ENCODE measurements around the gene TNN. TPM values are rescaled to one million over a fixed set of nuclear protein-coding genes. Genes with fewer than 3 reads are reported as not detected.

TNN gene
- polyA plus RNA-seq, 1 donor (not counting 4 experiments of a cell fraction or from before 2014, with no cell fraction given): not detected

GRCh38 chr1:175034775-175035174 is 32.9 kb upstream of the TNN start:
- Histone ChIP-seq H3K4me3 (ENCODE audit: control insufficient read depth in 2 of 3, extremely low read depth in 1 of 3, insufficient read depth in 2 of 3, low read depth in 1 of 3, low read length in 3 of 3) (no peak overlapping the region), H3K27me3 (ENCODE audit: control insufficient read depth, extremely low read depth, insufficient read depth, low read length) (peaks cover 10% of the 10 kb centered on the region), H2AFZ (ENCODE audit: control insufficient read depth, low read length) (no peak overlapping the region), H3K4me1 (ENCODE audit: control insufficient read depth, extremely low read depth, insufficient read depth, low read length) (no peaks in the 10 kb centered on the region), H3K27ac (ENCODE audit: control insufficient read depth, insufficient read depth, low read length) (no peak overlapping the region), H4K20me1 (ENCODE audit: control insufficient read depth, extremely low read depth, insufficient read depth, low read length) (no peaks in the 10 kb centered on the region), H3K36me3 (ENCODE audit: control insufficient read depth in 2 of 2, extremely low read depth in 1 of 2, insufficient read depth in 2 of 2, low read length in 2 of 2) (no peaks in the 10 kb centered on the region), H3K9me1 (ENCODE audit: control insufficient read depth, extremely low read depth, insufficient read depth, low read length) (no peaks in the 10 kb centered on the region), H3K4me2 (ENCODE audit: control insufficient read depth, extremely low read depth, insufficient read depth, low read depth, low read length) (no peak overlapping the region), H3K9ac (ENCODE audit: control insufficient read depth, extremely low read depth, insufficient read depth, low read length) (no peak overlapping the region), H3K9me3 (ENCODE audit: control insufficient read depth, low read depth, low read length) (no peaks in the 10 kb centered on the region), H3K79me2 (ENCODE audit: control insufficient read depth, insufficient read depth, low read length) (no peaks in the 10 kb centered on the region)
- no peak for TF ChIP-seq EZH2 (IDR thresholded peaks at IDR 0.05; ENCODE audit: low read length)
- TF ChIP-seq, protein P1, sequence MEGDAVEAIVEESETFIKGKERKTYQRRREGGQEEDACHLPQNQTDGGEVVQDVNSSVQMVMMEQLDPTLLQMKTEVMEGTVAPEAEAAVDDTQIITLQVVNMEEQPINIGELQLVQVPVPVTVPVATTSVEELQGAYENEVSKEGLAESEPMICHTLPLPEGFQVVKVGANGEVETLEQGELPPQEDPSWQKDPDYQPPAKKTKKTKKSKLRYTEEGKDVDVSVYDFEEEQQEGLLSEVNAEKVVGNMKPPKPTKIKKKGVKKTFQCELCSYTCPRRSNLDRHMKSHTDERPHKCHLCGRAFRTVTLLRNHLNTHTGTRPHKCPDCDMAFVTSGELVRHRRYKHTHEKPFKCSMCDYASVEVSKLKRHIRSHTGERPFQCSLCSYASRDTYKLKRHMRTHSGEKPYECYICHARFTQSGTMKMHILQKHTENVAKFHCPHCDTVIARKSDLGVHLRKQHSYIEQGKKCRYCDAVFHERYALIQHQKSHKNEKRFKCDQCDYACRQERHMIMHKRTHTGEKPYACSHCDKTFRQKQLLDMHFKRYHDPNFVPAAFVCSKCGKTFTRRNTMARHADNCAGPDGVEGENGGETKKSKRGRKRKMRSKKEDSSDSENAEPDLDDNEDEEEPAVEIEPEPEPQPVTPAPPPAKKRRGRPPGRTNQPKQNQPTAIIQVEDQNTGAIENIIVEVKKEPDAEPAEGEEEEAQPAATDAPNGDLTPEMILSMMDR (optimal IDR thresholded peaks at IDR 0.05 in 1 of 3, IDR thresholded peaks at IDR 0.05 in 1 of 3, conservative IDR thresholded peaks at IDR 0.05 in 1 of 3; ENCODE audit: extremely low read depth in 1 of 3, insufficient read depth in 2 of 3, low read length in 3 of 3): no peak
- dilution Hi-C loops (cut with MboI; ENCODE audit: extremely low pct_ligation_motif_present, low sequenced_read_pairs): no loop called here
- FAIRE-seq: no peak
- DNase-seq (ENCODE audit: low read depth, low spot score): no peak

DNA sequence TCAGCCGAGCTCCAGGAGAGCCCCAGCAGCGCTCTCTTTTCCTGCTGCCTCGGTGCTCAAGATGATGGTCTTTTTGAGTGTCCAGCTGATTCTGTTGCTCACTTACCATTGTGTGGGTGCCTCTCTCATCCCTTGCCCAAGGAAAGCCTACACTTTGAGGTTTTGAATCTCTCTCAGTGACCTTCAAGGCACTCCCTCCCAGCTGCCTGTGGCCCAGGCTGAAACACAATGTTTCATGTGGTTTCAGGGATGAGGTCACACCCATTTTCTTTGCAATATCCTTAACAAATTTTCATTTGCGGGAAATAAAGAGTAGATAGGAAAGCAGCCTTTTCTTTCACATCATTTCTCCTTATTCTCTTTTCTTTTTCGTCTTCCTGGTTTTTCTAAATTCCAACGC is 31.8 kb upstream of the TNN start:
- Histone ChIP-seq H3K9me3 (ENCODE audit: control insufficient read depth, low read depth, low read length) (no peaks in the 10 kb centered on the region), H3K27me3 (ENCODE audit: control insufficient read depth, extremely low read depth, insufficient read depth, low read length) (peaks cover 10% of the 10 kb centered on the region), H3K4me1 (ENCODE audit: control insufficient read depth, extremely low read depth, insufficient read depth, low read length) (no peaks in the 10 kb centered on the region), H3K9ac (ENCODE audit: control insufficient read depth, extremely low read depth, insufficient read depth, low read length) (no peak overlapping the region), H4K20me1 (ENCODE audit: control insufficient read depth, extremely low read depth, insufficient read depth, low read length) (no peaks in the 10 kb centered on the region), H3K9me1 (ENCODE audit: control insufficient read depth, extremely low read depth, insufficient read depth, low read length) (no peaks in the 10 kb centered on the region), H3K79me2 (ENCODE audit: control insufficient read depth, insufficient read depth, low read length) (no peaks in the 10 kb centered on the region), H3K4me2 (ENCODE audit: control insufficient read depth, extremely low read depth, insufficient read depth, low read depth, low read length) (no peak overlapping the region), H3K27ac (ENCODE audit: control insufficient read depth, insufficient read depth, low read length) (no peak overlapping the region), H3K4me3 (ENCODE audit: control insufficient read depth in 2 of 3, extremely low read depth in 1 of 3, insufficient read depth in 2 of 3, low read depth in 1 of 3, low read length in 3 of 3) (no peak overlapping the region), H2AFZ (ENCODE audit: control insufficient read depth, low read length) (no peak overlapping the region), H3K36me3 (ENCODE audit: control insufficient read depth in 2 of 2, extremely low read depth in 1 of 2, insufficient read depth in 2 of 2, low read length in 2 of 2) (no peaks in the 10 kb centered on the region)
- DNase-seq (ENCODE audit: low read depth, low spot score) (no peak), FAIRE-seq (no peak)
- TF ChIP-seq, protein P1 (optimal IDR thresholded peaks at IDR 0.05 in 1 of 3, IDR thresholded peaks at IDR 0.05 in 1 of 3, conservative IDR thresholded peaks at IDR 0.05 in 1 of 3; ENCODE audit: extremely low read depth in 1 of 3, insufficient read depth in 2 of 3, low read length in 3 of 3): no peak
- TF ChIP-seq EZH2 (IDR thresholded peaks at IDR 0.05; ENCODE audit: low read length): no peak
- dilution Hi-C loops (cut with MboI; ENCODE audit: extremely low pct_ligation_motif_present, low sequenced_read_pairs): no loop called here

All from keratinocyte (primary cell).